Measurements from ENCODE around the gene CALHM5.

GRCh38 chr6:116518621-116519368 lies 7.4 kb downstream of the CALHM5 start:
- TF ChIP-seq, protein P1, sequence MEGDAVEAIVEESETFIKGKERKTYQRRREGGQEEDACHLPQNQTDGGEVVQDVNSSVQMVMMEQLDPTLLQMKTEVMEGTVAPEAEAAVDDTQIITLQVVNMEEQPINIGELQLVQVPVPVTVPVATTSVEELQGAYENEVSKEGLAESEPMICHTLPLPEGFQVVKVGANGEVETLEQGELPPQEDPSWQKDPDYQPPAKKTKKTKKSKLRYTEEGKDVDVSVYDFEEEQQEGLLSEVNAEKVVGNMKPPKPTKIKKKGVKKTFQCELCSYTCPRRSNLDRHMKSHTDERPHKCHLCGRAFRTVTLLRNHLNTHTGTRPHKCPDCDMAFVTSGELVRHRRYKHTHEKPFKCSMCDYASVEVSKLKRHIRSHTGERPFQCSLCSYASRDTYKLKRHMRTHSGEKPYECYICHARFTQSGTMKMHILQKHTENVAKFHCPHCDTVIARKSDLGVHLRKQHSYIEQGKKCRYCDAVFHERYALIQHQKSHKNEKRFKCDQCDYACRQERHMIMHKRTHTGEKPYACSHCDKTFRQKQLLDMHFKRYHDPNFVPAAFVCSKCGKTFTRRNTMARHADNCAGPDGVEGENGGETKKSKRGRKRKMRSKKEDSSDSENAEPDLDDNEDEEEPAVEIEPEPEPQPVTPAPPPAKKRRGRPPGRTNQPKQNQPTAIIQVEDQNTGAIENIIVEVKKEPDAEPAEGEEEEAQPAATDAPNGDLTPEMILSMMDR (IDR thresholded peaks at IDR 0.05) = no peak
- no peak for TF ChIP-seq POLR2A (IDR thresholded peaks at IDR 0.05)
